Natural killer cell treated with Interleukin-12 subunit alpha and Interleukin-12 subunit beta and Interleukin-15 and Interleukin-18, amount 100 ng/mL, for 72 hours (primary cell): ENCODE data around the gene HIF1A. TPM values are rescaled to one million over a fixed set of nuclear protein-coding genes. Genes with fewer than 3 reads are reported as not detected.

Experiments
- ATAC-seq, 2 donors: fragments of 150-1000 bp; cut with Tn5 transposase in 1 of 2; sonication (Bioruptor Pico), chemical (Tn5 transposase) in 1 of 2; 2 replicates each; pipeline ENCODE4 v1.10.0; 2021
- DNase-seq: peaks from one replicate; pipeline ENCODE4 v3.0.0; 2022; ENCODE audit warnings: low spot score
- H3K27ac Mint-ChIP-seq, 2 donors: 1 replicate in 1 of 2; 2 replicates in 1 of 2; pipeline ENCODE4 v1.8.0; 2022; ENCODE audit warnings: mixed read lengths in 2 of 2, mild to moderate bottlenecking in 1 of 2, moderate library complexity in 1 of 2
- H3K27me3 Mint-ChIP-seq, 2 donors: 1 replicate in 1 of 2; 2 replicates in 1 of 2; pipeline ENCODE4 v1.8.0; 2022; ENCODE audit warnings: mixed read lengths in 2 of 2
- H3K36me3 Mint-ChIP-seq: one replicate; pipeline ENCODE4 v1.8.0; 2022; ENCODE audit warnings: mixed read lengths
- H3K4me1 Mint-ChIP-seq, 2 donors: 1 replicate in 1 of 2; 2 replicates in 1 of 2; pipeline ENCODE4 v1.8.0; 2022; ENCODE audit warnings: low read depth in 2 of 2, mixed read lengths in 2 of 2, mild to moderate bottlenecking in 1 of 2
- H3K4me3 Mint-ChIP-seq: one replicate; pipeline ENCODE4 v1.8.0; 2022; ENCODE audit warnings: mixed read lengths
- H3K9me3 Mint-ChIP-seq: 2 replicates; pipeline ENCODE4 v1.8.0; 2022; ENCODE audit warnings: mixed read lengths
- total RNA-seq, 2 donors: library from RNA; stranded (reverse); gene quantifications; one replicate each; pipeline ENCODE4 v1.2.3, GENCODE V29; 2022

Gene HIF1A
- total RNA-seq, 2 donors from 2014 or later: 452 to 579 TPM

DNA sequence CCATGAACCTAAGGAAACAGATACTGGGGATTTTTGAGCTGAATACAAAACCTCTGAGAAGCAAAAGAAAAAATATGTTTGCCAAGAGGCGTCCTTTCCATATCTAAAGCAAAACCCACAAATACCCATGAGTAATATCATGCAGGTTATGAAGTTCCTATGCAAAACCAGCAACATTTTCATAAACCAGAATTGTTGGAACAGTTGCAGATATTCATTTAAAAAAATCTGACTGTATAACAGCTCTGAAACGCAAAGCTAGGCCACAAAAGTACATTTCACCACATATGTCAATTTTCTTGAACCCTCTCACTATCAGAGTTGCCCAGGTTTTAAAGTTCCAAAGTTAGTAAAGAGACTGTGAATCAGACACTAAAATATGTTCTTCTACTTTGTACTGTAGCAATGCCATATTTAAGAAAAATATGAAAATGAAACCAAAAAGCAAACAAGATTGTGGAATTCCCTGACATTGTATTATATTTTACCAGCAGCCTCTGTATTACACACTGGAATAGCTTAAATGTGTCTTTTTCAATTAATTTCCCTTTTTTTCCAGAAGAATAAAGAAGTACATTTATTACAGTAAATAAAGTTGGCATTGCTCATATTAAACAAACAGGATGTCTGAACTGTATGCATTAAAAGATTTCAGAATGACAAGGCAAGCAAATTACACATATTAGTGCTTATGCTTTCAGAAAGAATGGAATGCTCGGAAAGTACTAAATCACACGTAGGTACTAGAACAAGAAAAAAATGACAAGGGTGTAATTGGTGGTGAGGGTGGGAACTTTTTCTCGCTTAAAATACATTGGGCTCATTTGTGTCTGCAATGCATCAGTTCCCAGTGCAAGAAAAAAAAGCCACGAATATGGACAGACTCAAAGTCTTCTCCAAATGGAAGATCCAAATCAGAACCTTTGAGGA is 33.6 kb upstream of the HIF1A start:
- Mint-ChIP-seq H3K27ac (no peak overlapping the region), H3K27me3 (no peaks in the 10 kb centered on the region), H3K9me3 (no peaks in the 10 kb centered on the region), H3K4me1 (peaks cover 61 to 67% of the 10 kb centered on the region in 2 donors), H3K4me3 (peak overlapping the region; percentile 78), H3K36me3 (peaks cover 4% of the 10 kb centered on the region)
- ATAC-seq: peak; percentile 49 to 67
- no peak for DNase-seq

DNA sequence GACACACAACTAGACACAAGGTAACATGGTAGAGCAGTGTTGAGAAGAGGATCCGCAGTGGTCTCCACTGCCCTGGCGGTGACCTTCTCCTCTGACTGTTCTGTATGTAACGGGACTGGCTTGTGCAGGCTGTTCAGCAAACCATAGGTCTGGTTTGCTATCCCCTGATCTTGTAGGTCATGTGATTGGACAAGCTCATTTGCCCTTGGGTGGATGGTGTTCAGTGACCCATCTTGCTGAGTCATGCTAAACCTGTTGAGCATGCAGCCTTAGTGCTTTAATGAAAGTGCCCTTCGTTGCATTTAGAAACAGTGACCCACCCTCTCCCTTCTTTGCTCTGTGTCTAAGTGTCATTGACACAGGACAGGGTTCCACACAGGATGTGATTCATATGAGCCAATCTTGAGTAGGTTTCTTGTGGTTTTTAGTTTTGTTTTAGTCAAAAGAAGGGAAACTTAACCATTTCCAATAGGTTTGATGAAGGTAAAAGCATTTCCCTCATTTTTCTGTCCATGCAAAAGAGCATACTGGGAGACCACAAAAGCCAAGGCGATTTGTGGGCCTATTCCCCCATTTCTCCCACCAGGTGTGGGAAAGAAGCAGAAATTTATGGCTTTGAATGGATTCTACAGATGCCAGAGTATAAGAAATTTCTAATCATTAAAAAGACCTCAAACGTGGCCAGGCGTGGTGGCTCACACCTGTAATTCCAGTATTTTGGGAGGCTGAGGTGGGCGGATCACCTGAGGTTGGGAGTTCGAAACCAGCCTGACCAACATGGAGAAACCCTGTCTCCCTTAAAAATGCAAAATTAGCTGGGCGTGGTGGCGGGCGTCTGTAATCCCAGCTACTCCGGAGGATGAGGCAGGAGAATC is 32.6 kb upstream of the HIF1A start:
- H3K4me1 Mint-ChIP-seq: peaks cover 61 to 74% of the 10 kb centered on the region in 2 donors

DNA sequence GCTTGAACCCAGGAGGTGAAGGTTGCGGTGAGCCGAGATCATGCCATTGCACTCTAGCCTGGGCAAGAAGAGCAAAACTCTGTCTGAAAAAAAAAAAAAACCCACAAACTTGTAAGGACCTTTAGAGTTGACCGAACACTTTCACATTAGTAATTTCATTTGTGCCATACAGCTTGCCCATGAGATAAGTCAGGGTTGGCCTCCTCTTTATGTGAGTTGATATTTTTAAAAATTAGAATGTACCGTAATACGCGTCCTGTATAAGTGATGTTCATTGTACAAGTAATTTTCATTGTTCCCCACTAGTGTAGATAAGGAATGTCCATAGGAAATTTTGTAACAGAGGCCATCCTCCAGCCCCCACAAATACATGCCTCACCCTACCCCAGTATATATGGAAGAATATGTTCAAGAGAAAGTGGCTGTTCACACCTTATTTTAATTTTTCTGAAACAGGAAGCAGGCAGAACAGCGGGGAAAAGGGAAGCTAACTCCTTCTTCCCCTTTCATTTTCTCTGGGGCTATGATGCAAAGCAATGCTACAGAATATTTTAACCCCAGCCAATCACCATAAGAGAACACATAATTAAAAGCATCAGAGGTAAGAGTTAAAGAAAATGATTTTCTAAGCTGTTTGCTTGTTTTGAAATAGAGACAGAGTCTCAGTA is 31.9 kb upstream of the HIF1A start:
- peaks cover 59 to 74% of the 10 kb centered on the region in 2 donors for H3K4me1 Mint-ChIP-seq
- peak; percentile 29 to 31 for ATAC-seq
- no peaks in the 10 kb centered on the region for H3K9me3 Mint-ChIP-seq
- H3K36me3 Mint-ChIP-seq: no peaks in the 10 kb centered on the region
- peak overlapping the region; percentile 78 for H3K4me3 Mint-ChIP-seq
- no peak overlapping the region for H3K27ac Mint-ChIP-seq
- no peak for DNase-seq
- H3K27me3 Mint-ChIP-seq: no peaks in the 10 kb centered on the region

More for the DNA sequence above, 32.6 kb upstream of the HIF1A start:
- peak; percentile 90 for DNase-seq
- no peaks in the 10 kb centered on the region for H3K27me3 Mint-ChIP-seq
- H3K9me3 Mint-ChIP-seq: no peaks in the 10 kb centered on the region
- ATAC-seq: peak; percentile 92
- H3K36me3 Mint-ChIP-seq: peaks cover 1% of the 10 kb centered on the region
- no peak overlapping the region for H3K27ac Mint-ChIP-seq
- H3K4me3 Mint-ChIP-seq: peak overlapping the region; percentile 78

DNA sequence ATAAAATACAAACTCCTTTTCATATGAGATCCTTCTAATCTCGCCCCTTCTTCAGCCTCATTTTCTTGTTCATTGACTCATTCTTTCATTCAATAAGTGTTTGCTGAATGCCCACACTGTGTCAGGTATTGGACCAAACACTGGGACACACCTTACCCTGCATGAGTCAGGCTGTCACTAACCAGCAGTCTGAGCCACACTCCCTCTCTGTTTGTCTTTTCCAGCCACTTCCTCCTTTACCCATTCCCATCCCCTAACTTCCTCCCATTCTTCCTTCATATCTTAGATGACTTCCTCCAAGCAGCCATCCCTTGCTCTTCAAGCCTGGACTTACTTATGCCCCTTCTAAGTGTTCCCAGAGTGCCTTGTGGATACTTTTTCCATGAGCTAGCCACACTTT is 27.0 kb upstream of the HIF1A start:
- Mint-ChIP-seq H3K27me3 (no peaks in the 10 kb centered on the region), H3K9me3 (no peaks in the 10 kb centered on the region), H3K4me1 (peaks cover 30 to 34% of the 10 kb centered on the region in 2 donors), H3K27ac (no peak overlapping the region), H3K4me3 (no peak overlapping the region), H3K36me3 (no peaks in the 10 kb centered on the region)
- DNase-seq: no peak
- ATAC-seq: peak in 1 of 2 donors; percentile 31

DNA sequence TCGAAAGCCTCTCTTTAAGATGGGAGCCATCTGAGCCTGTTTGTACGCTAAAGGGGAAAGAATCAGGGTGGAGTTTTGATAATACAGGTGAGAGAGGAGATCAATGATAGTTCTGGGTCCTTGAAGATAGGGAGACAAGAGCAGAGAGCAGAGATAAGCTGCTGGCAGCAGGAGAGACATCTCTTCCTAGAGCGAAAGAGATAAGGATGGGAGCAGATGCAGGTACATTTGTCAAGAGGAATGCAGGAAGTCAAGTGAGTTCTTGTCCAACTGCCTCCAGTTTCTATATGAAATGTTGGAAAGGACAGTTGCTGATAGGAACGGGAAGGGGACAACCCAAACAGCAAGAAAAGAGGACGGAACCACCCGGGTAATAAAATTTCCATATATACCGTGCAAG is 24.7 kb upstream of the HIF1A start:
- DNase-seq: no peak
- H3K36me3 Mint-ChIP-seq: no peaks in the 10 kb centered on the region
- peaks cover 16 to 26% of the 10 kb centered on the region in 2 donors for H3K4me1 Mint-ChIP-seq
- H3K27ac Mint-ChIP-seq: no peak overlapping the region
- H3K9me3 Mint-ChIP-seq: no peaks in the 10 kb centered on the region
- H3K27me3 Mint-ChIP-seq: no peaks in the 10 kb centered on the region
- no peak overlapping the region for H3K4me3 Mint-ChIP-seq
- peak in 1 of 2 donors; percentile 24 for ATAC-seq

DNA sequence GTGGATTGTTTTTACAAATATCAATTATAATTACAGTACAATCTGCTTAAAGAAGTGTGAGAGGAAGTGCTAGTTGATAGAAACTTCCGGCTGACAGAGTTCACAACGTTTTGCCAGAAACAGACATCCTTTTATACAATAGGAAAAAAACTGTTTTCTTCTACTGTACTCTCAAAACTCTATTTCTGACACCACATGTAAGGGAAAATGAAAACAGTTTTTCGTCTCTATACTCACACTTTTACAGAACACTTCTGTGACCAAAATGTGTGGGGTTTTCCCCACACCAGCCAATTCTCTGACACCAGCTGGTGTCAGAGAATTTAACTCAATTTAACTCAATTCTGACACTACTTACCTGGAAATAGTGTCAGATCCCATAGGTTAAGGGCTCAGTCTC is 24.2 kb upstream of the HIF1A start:
- Mint-ChIP-seq H3K9me3 (no peaks in the 10 kb centered on the region), H3K27ac (no peak overlapping the region), H3K27me3 (no peaks in the 10 kb centered on the region), H3K36me3 (no peaks in the 10 kb centered on the region), H3K4me3 (no peak overlapping the region), H3K4me1 (peaks cover 12 to 22% of the 10 kb centered on the region in 2 donors)
- ATAC-seq (peak; percentile 91 to 93), DNase-seq (peak; percentile 65)

DNA sequence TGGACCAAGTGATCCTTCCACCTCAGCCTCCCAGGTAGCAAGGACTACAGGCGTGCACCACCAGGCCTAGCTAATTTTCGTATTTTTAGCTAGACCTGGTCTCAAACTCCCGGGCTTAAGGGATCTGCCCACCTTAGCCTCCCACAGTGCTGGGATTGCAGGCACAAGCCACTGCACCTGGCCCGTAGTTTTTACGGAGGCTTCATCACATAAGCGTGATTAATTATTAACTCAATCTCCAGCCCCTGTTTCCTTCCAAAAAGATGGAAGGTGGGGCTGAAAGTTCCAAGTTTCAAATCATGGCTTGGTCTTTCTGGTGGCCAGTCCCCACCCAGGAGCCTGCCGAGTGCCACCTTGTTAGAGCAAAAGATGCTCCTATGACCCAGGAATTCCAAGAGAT is 22.5 kb upstream of the HIF1A start:
- Mint-ChIP-seq H3K4me1 (peaks cover 5 to 19% of the 10 kb centered on the region in 2 donors), H3K9me3 (no peaks in the 10 kb centered on the region), H3K27ac (no peak overlapping the region), H3K4me3 (no peak overlapping the region), H3K27me3 (no peaks in the 10 kb centered on the region), H3K36me3 (no peaks in the 10 kb centered on the region)
- ATAC-seq (no peak), DNase-seq (no peak)

DNA sequence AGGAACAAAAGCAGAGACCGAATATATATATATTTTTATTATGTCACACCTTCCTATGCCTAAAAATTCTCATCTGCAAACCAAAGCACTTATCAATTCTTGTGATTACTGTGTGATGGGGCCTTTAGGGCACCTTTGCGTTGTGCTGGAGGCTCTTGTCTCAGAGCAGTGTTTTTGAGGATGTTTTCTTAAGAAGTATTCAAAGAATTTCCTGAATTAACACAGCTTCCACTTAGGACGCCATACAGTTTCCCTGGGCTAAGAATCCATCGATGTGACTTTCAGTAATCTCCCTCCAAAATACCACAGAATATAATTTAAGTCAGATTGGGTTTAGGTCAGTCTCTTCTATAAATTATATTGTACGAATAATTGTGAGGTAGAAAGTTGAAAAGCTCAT is 22.0 kb upstream of the HIF1A start:
- no peaks in the 10 kb centered on the region for H3K9me3 Mint-ChIP-seq
- no peaks in the 10 kb centered on the region for H3K27me3 Mint-ChIP-seq
- H3K27ac Mint-ChIP-seq: no peak overlapping the region
- no peaks in the 10 kb centered on the region for H3K36me3 Mint-ChIP-seq
- H3K4me3 Mint-ChIP-seq: no peak overlapping the region
- H3K4me1 Mint-ChIP-seq: peaks cover 5 to 19% of the 10 kb centered on the region in 2 donors
- ATAC-seq (no peak), DNase-seq (no peak)

DNA sequence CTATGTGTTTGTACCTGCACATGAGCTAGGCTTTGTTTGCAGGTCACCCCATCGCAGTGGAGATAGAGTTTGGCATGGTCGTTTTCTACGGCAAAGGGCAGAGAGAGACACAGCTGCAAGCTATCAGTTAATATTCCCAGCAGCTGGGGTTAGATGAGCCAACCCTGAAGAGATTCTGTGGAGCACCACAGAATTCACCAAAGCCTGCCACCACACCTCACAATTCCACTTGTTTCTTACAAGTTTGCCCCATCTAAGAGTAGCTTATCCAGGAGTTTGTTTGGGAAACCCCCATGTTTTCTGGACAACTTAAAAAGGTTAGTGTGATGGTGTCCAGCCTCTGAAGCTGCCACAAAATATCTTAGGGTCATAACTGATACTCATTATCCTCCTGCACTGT is 20.0 kb upstream of the HIF1A start:
- no peak overlapping the region for H3K4me3 Mint-ChIP-seq
- no peaks in the 10 kb centered on the region for H3K27me3 Mint-ChIP-seq
- DNase-seq (no peak), ATAC-seq (no peak)
- H3K27ac Mint-ChIP-seq: no peak overlapping the region
- H3K36me3 Mint-ChIP-seq: no peaks in the 10 kb centered on the region
- no peaks in the 10 kb centered on the region for H3K9me3 Mint-ChIP-seq
- H3K4me1 Mint-ChIP-seq: peaks cover 5 to 21% of the 10 kb centered on the region in 2 donors

DNA sequence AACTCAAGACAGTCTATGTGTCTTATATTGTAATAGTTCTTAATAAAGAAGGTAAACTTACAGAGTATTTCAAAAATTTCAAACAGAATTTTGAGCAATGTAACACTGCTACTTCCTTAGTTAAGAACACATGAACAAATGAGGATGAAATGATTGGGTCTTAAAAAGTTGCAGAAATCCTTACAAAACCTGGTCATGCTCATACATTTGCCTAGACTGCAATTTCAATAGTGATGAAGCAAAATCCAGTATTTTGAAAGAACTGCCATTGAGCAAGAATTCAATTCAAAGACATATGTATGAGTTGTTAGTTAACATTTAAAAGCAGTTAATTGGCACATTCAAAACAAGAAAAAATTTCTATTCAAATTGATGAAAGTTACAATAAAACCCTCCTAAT is 17.8 kb upstream of the HIF1A start:
- ATAC-seq (peak in 1 of 2 donors; percentile 50), DNase-seq (no peak)
- Mint-ChIP-seq H3K27ac (peak overlapping the region in 1 of 2 donors; percentile 11), H3K4me1 (peaks cover 5 to 12% of the 10 kb centered on the region in 2 donors), H3K9me3 (no peaks in the 10 kb centered on the region), H3K4me3 (no peak overlapping the region), H3K36me3 (no peaks in the 10 kb centered on the region), H3K27me3 (peaks cover 0 to 5% of the 10 kb centered on the region in 2 donors)

DNA sequence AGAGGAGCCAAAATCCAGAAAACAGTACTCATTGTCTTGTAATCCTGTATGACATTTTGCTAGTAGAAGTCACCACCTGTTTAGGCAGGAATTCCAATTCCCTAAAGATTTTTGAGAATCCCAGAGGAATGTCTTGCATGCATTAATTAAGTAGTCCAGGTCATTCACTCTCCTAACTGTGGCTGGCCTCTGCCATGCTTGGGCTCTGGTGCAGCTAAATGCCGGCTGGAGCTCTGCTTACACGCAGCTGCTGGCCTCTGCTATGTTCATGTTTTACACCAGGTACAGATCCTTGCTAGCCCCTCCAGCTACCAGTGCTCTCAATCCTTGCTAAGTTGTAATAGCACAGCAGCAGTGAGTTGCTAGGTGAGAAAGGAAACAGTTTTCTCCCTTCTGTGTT is 16.3 kb upstream of the HIF1A start:
- no peak for DNase-seq
- peaks cover 0 to 5% of the 10 kb centered on the region in 2 donors for H3K27me3 Mint-ChIP-seq
- no peaks in the 10 kb centered on the region for H3K36me3 Mint-ChIP-seq
- peak overlapping the region in 1 of 2 donors; percentile 36 for H3K27ac Mint-ChIP-seq
- peaks cover 5 to 11% of the 10 kb centered on the region in 2 donors for H3K4me1 Mint-ChIP-seq
- no peak for ATAC-seq
- H3K9me3 Mint-ChIP-seq: no peaks in the 10 kb centered on the region
- no peak overlapping the region for H3K4me3 Mint-ChIP-seq

DNA sequence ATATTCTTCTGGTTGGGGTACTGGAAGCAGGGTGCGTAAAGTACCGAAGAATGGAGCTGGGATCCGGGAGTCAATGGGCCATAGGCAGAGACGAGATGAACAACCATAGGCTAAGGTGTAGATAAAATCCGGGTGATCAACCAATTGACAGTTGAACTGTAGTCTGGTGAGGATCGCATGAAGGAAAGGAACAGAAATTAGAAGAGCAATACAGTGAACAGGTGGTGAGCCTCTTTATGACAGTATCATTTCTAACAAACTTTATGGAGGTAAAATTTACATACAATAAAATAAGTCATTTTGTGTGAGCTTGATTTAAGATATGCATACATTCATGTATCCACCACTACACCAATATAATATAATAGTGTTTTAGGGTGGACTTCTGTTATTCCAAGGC is 13.9 kb upstream of the HIF1A start:
- Mint-ChIP-seq H3K9me3 (no peaks in the 10 kb centered on the region), H3K4me3 (no peak overlapping the region), H3K27ac (no peak overlapping the region), H3K36me3 (no peaks in the 10 kb centered on the region), H3K4me1 (peaks cover 0 to 2% of the 10 kb centered on the region in 2 donors), H3K27me3 (peaks cover 0 to 5% of the 10 kb centered on the region in 2 donors)
- no peak for DNase-seq
- no peak for ATAC-seq

DNA sequence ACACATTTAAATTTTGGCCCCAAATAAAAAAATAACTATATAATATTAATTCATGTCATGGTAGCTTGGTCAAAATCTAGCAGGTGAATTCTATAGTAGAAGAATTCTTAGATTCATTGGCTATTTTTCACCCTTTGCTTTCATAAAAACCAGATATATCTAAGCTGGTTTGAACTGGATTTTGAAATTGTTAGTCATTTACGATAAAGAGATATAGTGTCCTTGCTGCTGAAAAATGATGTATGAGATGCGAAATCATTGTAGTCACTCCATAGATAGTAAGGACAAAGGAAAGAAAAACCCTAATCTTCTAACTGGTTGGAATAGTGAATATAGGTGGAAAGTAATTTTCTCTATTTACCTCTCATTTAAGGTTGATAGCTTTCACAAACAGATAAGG is 12.2 kb upstream of the HIF1A start:
- Mint-ChIP-seq H3K4me3 (no peak overlapping the region), H3K36me3 (no peaks in the 10 kb centered on the region), H3K27me3 (peaks cover 0 to 5% of the 10 kb centered on the region in 2 donors), H3K9me3 (no peaks in the 10 kb centered on the region), H3K4me1 (peaks cover 0 to 5% of the 10 kb centered on the region in 2 donors), H3K27ac (no peak overlapping the region)
- DNase-seq (no peak), ATAC-seq (no peak)
